AG10803 (cell line): ENCODE measurements around the gene RXFP1.

Experiments
- DNase-seq: peaks from one replicate; pipeline ENCODE4 v3.0.0; 2010; ENCODE audit warnings: low read depth
- H3K4me3 ChIP-seq: 2 replicates; pipeline ENCODE4 v1.5.1; 2011; ENCODE audit warnings: mild to moderate bottlenecking, low read length, control low read depth
- CTCF ChIP-seq: conservative IDR thresholded peaks from 2 replicates; pipeline ENCODE4 v1.5.1; 2011; ENCODE audit warnings: mild to moderate bottlenecking, low read length, control low read depth, inconsistent platforms

RXFP1 gene

GRCh38 chr4:158530898-158531297 lies 9.2 kb downstream of the RXFP1 start:
- TF ChIP-seq CTCF = no peak
- no peak overlapping the region for H3K4me3 ChIP-seq
- DNase-seq = no peak

GRCh38 chr4:158532556-158533231 lies 11.0 kb downstream of the RXFP1 start:
- no peak for DNase-seq
- TF ChIP-seq CTCF = no peak
- H3K4me3 ChIP-seq = no peak overlapping the region

GRCh38 chr4:158534727-158535126 lies 13.0 kb downstream of the RXFP1 start:
- no peak for TF ChIP-seq CTCF
- no peak for DNase-seq
- H3K4me3 ChIP-seq = no peak overlapping the region

GRCh38 chr4:158535130-158535614 lies 13.5 kb downstream of the RXFP1 start:
- DNase-seq = peak; percentile 51
- H3K4me3 ChIP-seq = no peak overlapping the region
- no peak for TF ChIP-seq CTCF

GRCh38 chr4:158536833-158537232 lies 15.2 kb downstream of the RXFP1 start:
- no peak for DNase-seq
- TF ChIP-seq CTCF = no peak

GRCh38 chr4:158538176-158538575 lies 16.5 kb downstream of the RXFP1 start:
- TF ChIP-seq CTCF = no peak
- no peak overlapping the region for H3K4me3 ChIP-seq
- peak; percentile 33 for DNase-seq

More at GRCh38 chr4:158536833-158537232, 15.2 kb downstream of the RXFP1 start:
- no peak overlapping the region for H3K4me3 ChIP-seq

GRCh38 chr4:158538911-158539310 lies 17.2 kb downstream of the RXFP1 start:
- no peak for DNase-seq
- no peak for TF ChIP-seq CTCF
- no peak overlapping the region for H3K4me3 ChIP-seq
